ENCODE measurements around the gene SRGN.

Gene SRGN

DNA sequence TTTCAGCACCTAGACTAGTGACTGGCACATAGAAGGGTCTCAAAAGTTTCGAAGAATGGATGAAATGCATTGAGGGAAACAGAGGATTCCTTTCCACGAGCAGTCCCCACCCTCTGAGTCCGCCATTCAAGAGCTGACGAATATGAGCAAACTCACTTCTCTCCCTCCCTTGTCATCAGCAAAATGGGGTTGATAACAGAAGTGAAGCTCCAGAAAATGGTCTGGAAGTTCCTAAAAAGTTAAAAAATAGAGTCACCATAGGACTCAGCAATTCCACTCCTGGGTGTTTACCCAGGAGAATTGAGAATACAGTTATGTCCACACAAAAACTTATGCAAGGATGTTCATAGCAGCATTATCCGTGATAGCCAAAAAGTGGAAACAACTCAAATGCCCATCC lies 25.0 kb upstream of the SRGN start:
- peak overlapping the region; percentile 81; the same call in 1 of the 2 replicates for H3K27ac ChIP-seq
- no peak for TF ChIP-seq CTCF (conservative IDR thresholded peaks at IDR 0.05)

- no peak for TF ChIP-seq CTCF (conservative IDR thresholded peaks at IDR 0.05)
- no peak overlapping the region for H3K27ac ChIP-seq
These were observed 23.1 kb upstream of the SRGN start for GRCh38 chr10:69064762-69065328.

- no peak overlapping the region for H3K27ac ChIP-seq
- no peak for TF ChIP-seq CTCF (conservative IDR thresholded peaks at IDR 0.05)
These were observed 22.2 kb upstream of the SRGN start for GRCh38 chr10:69065406-69066361.

DNA sequence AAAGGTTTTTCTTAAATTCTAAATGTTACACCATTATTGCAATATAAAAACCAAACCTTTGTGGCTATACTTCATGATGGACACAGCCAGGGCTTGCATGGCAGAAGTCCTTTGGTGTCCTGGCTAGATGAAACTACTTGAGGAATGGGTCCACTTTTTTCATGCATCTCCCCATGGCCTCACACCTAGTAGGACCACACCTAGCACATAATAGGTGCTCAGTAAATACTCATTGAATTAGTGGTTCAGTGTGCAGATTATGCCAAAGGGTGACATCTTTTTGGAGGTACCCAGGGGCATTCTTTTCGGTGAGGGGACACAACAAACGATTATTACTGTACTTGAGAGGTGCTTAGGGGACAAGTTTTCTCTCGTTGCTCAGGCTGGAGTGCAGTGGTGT lies 20.7 kb upstream of the SRGN start:
- no peak for TF ChIP-seq CTCF (conservative IDR thresholded peaks at IDR 0.05)
- no peak overlapping the region for H3K27ac ChIP-seq

- TF ChIP-seq CTCF (conservative IDR thresholded peaks at IDR 0.05) = no peak
- H3K27ac ChIP-seq = no peak overlapping the region
These were observed 19.4 kb upstream of the SRGN start for GRCh38 chr10:69068549-69068948.

DNA sequence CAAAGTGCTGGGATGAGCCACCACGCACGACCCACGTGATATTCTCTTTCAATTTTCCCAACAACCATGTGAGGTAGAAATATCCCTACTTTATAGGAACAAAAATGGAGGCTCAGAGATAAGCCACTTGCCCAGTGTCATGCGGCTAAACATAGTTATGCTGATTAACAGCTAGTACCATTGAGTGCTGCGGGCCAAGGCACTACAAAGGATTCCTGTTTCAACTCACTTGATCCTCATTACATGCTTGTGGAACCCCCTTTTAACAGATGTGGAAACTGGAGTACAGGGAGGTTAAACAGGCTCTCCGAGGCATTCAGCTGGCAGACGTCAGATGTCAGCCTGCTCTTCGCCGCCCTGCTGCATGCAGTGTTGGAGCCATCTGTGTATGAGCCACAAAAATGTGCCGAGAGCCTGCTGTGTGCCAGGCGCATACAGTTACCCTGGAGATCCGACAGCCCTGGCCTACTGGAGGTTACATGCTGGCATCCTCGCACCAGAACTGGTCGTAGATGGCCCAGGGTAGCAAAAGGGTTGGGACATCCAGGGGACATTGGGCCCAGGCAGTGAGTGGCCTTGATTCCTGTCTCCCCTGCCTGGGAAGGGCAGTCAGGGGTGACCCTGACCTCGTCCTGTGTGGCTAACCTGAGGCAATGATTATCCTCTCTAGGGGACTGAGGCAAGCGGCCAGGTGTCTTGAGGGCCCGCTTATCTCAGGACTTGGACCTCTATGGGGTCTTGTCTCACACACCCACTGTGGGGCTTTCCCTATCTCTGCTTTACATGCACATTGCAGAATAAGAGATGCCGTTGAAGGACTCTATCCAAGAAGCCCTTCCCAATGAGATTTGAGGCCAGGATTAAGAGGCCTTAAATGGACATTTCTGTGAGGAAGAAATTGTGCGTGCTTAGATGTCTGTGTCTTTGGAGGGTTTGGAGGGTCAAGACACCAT lies 18.5 kb upstream of the SRGN start:
- no peak for TF ChIP-seq CTCF (conservative IDR thresholded peaks at IDR 0.05)
- no peak overlapping the region for H3K27ac ChIP-seq

DNA sequence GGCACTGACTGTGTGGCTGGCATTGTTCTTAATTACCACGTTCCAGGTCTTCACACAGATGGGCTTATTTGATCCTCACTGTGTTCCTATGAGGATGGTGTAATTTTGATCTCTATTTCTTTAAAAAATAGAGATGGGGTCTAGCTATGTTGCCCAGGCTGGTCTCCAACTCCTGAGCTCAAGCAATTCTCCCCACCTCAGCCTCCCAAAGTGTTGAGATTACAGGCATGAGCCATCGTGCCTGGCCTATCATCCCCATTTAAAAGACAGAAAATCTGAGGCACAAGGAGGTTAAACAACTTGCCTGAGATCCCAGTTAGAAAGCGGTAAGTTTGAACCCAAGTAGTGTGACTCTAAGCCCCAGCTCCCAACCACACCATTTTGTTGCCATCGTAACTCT lies 17.0 kb upstream of the SRGN start:
- TF ChIP-seq CTCF (conservative IDR thresholded peaks at IDR 0.05) = no peak
- no peak overlapping the region for H3K27ac ChIP-seq
